WERI-Rb-1 (cell line): ENCODE results near the gene KCNIP4.

Source experiments
- DNase-seq: peaks from one replicate; pipeline ENCODE4 v3.0.0-alpha.2; 2020
- H3K27ac ChIP-seq: fragments of 250-450 bp; sonication (Bioruptor Pico); 2 replicates; pipeline ENCODE4 v1.5.1; 2020; ENCODE audit warnings: mild to moderate bottlenecking, moderate library complexity
- H3K27me3 ChIP-seq: fragments of 250-450 bp; sonication (Bioruptor Pico); 2 replicates; pipeline ENCODE4 v1.5.1; 2021; ENCODE audit warnings: mild to moderate bottlenecking, low read depth, moderate library complexity; ENCODE audit not compliant: insufficient read depth, severe bottlenecking
- H3K36me3 ChIP-seq: fragments of 250-450 bp; sonication (Bioruptor Pico); 2 replicates; pipeline ENCODE4 v1.5.1; 2020; ENCODE audit warnings: mild to moderate bottlenecking, moderate library complexity
- H3K4me3 ChIP-seq: 2 replicates; pipeline ENCODE4 v1.5.1; 2011; ENCODE audit warnings: low read depth, mild to moderate bottlenecking, control low read depth, low read length
- H3K9me3 ChIP-seq: fragments of 250-450 bp; sonication (Bioruptor Pico); 2 replicates; pipeline ENCODE4 v1.5.1; 2021; ENCODE audit warnings: mild to moderate bottlenecking, moderate library complexity; ENCODE audit not compliant: severe bottlenecking
- CTCF ChIP-seq: IDR thresholded peaks from 2 replicates; pipeline ENCODE4 v1.5.1; 2011; ENCODE audit warnings: low read depth, mild to moderate bottlenecking, control low read depth, inconsistent platforms, low read length

Gene KCNIP4

DNA sequence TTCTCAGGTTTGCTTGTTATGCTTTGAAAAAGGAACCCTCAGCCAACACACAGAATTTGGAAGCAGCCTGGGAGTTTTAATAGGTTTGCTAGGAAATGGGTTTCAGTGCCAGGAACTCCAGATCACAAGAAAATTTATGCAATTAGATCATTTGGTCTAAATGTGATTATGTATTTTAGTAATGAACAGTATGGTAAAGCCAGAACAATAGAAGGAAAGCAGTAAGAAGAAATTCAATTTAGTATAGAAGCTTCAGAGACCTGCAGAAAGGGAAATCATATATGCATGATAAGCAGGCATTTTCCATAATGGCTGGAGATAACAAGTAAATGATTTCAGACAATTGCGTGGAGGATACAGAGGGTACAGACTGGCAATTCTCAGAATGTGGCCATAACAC, 184.7 kb downstream of the KCNIP4 start:
- no peak for TF ChIP-seq CTCF
- DNase-seq: no peak
- no peaks in the 10 kb centered on the region for H3K27me3 ChIP-seq
- no peak overlapping the region for H3K4me3 ChIP-seq
- no peaks in the 10 kb centered on the region for H3K36me3 ChIP-seq
- H3K9me3 ChIP-seq: no peaks in the 10 kb centered on the region
- H3K27ac ChIP-seq: no peak overlapping the region

GRCh38 chr4:21757248-21757647, 191.3 kb downstream of the KCNIP4 start:
- no peaks in the 10 kb centered on the region for H3K9me3 ChIP-seq
- H3K27ac ChIP-seq: no peak overlapping the region
- no peak for DNase-seq
- no peak for TF ChIP-seq CTCF
- H3K27me3 ChIP-seq: no peaks in the 10 kb centered on the region
- H3K4me3 ChIP-seq: no peak overlapping the region
- H3K36me3 ChIP-seq: no peaks in the 10 kb centered on the region

- Histone ChIP-seq H3K9me3 (no peaks in the 10 kb centered on the region), H3K36me3 (no peaks in the 10 kb centered on the region; the same call in 1 of the 2 replicates), H3K27me3 (no peaks in the 10 kb centered on the region), H3K27ac (no peak overlapping the region), H3K4me3 (no peak overlapping the region)
- no peak for TF ChIP-seq CTCF
- no peak for DNase-seq
Measured at GRCh38 chr4:21753084-21753760, 195.3 kb downstream of the KCNIP4 start.

DNA sequence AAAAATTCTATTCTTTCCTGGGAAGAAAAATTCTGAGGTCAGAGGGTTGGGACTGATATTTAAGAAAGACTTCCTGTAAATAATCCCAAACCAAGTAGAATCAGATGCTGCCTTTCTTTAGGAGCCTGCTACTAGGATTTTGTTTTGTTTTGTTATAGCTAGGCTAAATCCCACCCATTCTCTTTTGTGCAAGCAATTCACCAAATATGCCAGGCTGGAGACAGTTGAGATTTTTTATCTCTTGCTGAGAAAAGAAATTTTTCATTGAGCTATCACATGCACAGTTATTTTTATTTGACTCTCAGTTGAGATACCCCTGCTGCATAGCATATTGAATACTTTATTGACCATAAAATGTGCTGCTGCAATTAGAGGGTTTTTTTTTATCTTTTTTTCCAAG, 196.0 kb downstream of the KCNIP4 start:
- DNase-seq: no peak
- Histone ChIP-seq H3K9me3 (no peaks in the 10 kb centered on the region), H3K4me3 (no peak overlapping the region), H3K36me3 (peaks cover 2% of the 10 kb centered on the region; the same call in 1 of the 2 replicates), H3K27ac (no peak overlapping the region), H3K27me3 (no peaks in the 10 kb centered on the region)
- no peak for TF ChIP-seq CTCF

- no peaks in the 10 kb centered on the region for H3K27me3 ChIP-seq
- no peak overlapping the region for H3K4me3 ChIP-seq
- no peak for TF ChIP-seq CTCF
- DNase-seq: no peak
- H3K9me3 ChIP-seq: no peaks in the 10 kb centered on the region
- H3K36me3 ChIP-seq: peaks cover 2% of the 10 kb centered on the region; the same call in 1 of the 2 replicates
- no peak overlapping the region for H3K27ac ChIP-seq
Measured at GRCh38 chr4:21749924-21750323, 198.6 kb downstream of the KCNIP4 start.

- Histone ChIP-seq H3K4me3 (no peak overlapping the region), H3K9me3 (no peaks in the 10 kb centered on the region), H3K36me3 (peaks cover 2% of the 10 kb centered on the region; the same call in 1 of the 2 replicates), H3K27ac (no peak overlapping the region), H3K27me3 (no peaks in the 10 kb centered on the region)
- DNase-seq: no peak
- TF ChIP-seq CTCF: no peak
Measured at GRCh38 chr4:21749412-21749811, 199.2 kb downstream of the KCNIP4 start.
